ENCODE data around the gene CCL3. TPM values are rescaled to one million over a fixed set of nuclear protein-coding genes. Genes with fewer than 3 reads are reported as not detected.
A peak's percentile ranks its signal among the peaks of the same experiment; 100 is the strongest.
"Not testable (repeated sequence)": the region's sequence is repeated elsewhere in the genome, so short reads cannot be mapped to it uniquely, and the experiment has no call there.

The CCL3 gene
- total RNA-seq, 2 experiments from 2014 or later, result 4.2 to 5.1 TPM

DNA sequence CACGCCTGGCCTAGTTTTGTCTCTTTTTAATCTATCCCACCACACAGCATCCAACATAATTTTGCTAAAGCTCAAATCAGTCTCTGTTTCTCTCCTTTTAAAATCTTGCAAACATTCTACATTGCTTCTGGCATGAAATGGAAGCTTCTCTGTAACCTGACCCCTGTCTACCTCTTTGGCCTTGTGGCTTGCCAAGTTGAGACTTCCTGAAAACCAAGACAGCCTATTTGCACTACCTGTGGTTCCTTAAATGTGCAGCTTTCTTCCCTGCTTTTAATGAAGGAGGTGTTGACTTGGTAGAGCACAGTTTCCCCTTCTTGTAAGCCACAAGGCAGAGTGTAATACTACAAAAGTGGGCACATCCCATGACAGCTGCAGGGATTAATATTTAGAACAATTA, 6.0 kb upstream of the CCL3 start:
- Mint-ChIP-seq H3K27ac (no peak overlapping the region), H3K27me3 (ENCODE audit: low read depth) (peaks cover 24% of the 10 kb centered on the region)

DNA sequence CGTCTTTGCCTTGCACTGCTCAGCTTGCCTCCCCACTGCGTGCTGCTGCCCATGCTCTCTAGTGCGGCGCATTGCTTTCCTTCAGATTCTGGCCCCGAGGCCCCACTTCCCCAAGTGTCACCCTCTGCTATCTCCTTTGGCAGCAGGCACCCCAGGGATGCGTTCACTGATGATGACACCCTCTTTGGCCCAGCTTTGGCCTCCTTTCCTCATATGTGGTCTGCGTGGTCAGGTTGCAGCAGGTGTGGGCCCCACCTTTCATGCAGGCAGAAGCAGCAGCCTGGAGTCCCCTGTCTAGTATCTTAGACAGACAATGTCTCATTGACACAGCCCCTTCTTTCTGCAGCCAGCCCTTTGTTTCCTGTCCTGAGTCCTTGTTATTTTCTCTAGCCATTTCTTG, 4.8 kb upstream of the CCL3 start:
- DNase-seq, result no peak
- CTCF ChIA-PET, result no interaction called here
- H3K27ac Mint-ChIP-seq, result no peak overlapping the region
- no peak overlapping the region for H3K4me3 Mint-ChIP-seq
- no peak for ATAC-seq
- peaks cover 25% of the 10 kb centered on the region for H3K27me3 Mint-ChIP-seq (ENCODE audit: low read depth)
- no peaks in the 10 kb centered on the region for H3K9me3 Mint-ChIP-seq (ENCODE audit: insufficient read depth)
- H3K36me3 Mint-ChIP-seq (ENCODE audit: low read depth), result no peaks in the 10 kb centered on the region
- H3K4me1 Mint-ChIP-seq (ENCODE audit: low read depth), result peaks cover 37% of the 10 kb centered on the region
- POLR2A ChIA-PET, result no interaction called here

More for the DNA sequence above, 6.0 kb upstream of the CCL3 start:
- H3K36me3 Mint-ChIP-seq (ENCODE audit: low read depth), result no peaks in the 10 kb centered on the region
- CTCF ChIA-PET, result interaction anchor here (0.8 kb wide), 1 partner anchor 23 kb away, joined by 3 read pairs; no protein-coding TSS in a partner anchor
- POLR2A ChIA-PET, result interaction anchor here (0.7 kb wide), 1 partner anchor 36 kb away, joined by 3 read pairs; no protein-coding TSS in a partner anchor
- no peaks in the 10 kb centered on the region for H3K9me3 Mint-ChIP-seq (ENCODE audit: insufficient read depth)
- ATAC-seq (no peak), DNase-seq (no peak)
- H3K4me3 Mint-ChIP-seq, result no peak overlapping the region
- H3K4me1 Mint-ChIP-seq (ENCODE audit: low read depth), result peaks cover 27% of the 10 kb centered on the region

DNA sequence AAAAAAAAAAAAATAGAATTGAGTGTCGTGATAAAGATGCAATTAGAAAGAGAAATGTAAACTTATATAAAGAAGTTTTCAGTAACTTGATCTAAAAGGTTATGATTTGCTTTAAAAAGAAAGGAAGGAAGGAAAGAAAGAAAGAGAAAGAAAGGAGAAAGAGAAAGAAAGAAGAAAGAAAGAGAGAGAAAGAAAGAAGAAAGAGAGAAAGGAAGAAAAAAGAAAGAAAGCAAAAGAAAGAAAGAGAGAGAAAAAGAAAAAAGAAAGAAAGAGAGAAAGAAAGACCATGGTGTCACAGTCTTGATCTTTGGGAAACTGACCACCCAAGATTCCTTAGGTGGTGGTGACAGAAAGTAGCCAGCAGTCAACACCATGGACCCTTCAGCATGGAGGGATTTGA, 4.3 kb upstream of the CCL3 start:
- ChIA-PET CTCF (no interaction called here), POLR2A (no interaction called here)
- no peak for DNase-seq
- Mint-ChIP-seq H3K9me3 (ENCODE audit: insufficient read depth) (no peaks in the 10 kb centered on the region), H3K27me3 (ENCODE audit: low read depth) (peaks cover 21% of the 10 kb centered on the region), H3K36me3 (ENCODE audit: low read depth) (no peaks in the 10 kb centered on the region), H3K4me3 (no peak overlapping the region), H3K4me1 (ENCODE audit: low read depth) (peaks cover 42% of the 10 kb centered on the region), H3K27ac (no peak overlapping the region)
- no peak for ATAC-seq

DNA sequence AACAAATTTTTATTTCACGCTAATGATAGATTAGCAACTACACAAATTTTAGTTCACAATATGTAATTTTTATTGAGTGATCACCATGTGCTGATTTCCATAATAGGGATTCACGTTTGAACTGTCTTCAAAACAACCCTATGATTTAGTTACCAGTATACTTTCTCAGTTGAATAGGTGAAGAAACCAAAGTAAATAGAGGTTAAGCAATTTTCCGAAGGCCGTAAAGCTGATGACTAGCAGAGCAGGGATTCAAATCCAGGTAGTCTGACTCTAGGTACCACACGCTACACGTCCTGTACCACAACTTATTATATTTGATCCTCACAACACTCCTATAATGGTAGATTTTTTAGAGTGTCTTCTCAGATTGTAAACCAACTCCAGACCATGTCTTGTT, 2.8 kb upstream of the CCL3 start:
- H3K27ac Mint-ChIP-seq; ATAC-seq; POLR2A ChIA-PET; H3K9me3 Mint-ChIP-seq (ENCODE audit: insufficient read depth); H3K36me3 Mint-ChIP-seq (ENCODE audit: low read depth); DNase-seq; H3K4me3 Mint-ChIP-seq: not testable (repeated sequence)
- peaks cover 51% of the 10 kb centered on the region for H3K4me1 Mint-ChIP-seq (ENCODE audit: low read depth)
- peaks cover 23% of the 10 kb centered on the region for H3K27me3 Mint-ChIP-seq (ENCODE audit: low read depth)
- CTCF ChIA-PET, result interaction anchor here (5.9 kb wide), 1 partner anchor 20 kb away, joined by 38 read pairs; no protein-coding TSS in a partner anchor

DNA sequence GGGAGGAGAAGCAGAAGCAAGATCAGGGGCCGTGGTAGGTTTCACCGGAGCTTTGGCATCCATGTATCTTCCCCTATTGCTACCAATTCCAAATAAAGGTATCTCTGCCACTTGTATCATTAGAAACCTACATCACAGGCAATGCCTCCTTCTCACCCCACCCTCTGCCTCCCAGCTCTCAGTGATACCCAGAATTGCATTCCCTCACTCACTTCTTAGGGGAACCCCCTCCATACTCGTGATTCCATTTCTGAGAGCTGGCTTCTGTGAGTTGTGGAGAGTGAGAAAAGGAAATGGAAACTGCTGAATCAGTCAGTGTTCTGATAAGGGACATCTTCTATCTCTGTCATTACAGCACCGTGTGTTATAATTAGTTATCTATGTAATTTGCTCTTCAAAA, 2.3 kb upstream of the CCL3 start:
- ATAC-seq, result peak; percentile 31
- Mint-ChIP-seq H3K9me3 (ENCODE audit: insufficient read depth) (no peaks in the 10 kb centered on the region), H3K4me1 (ENCODE audit: low read depth) (peaks cover 51% of the 10 kb centered on the region), H3K27me3 (ENCODE audit: low read depth) (peaks cover 25% of the 10 kb centered on the region), H3K27ac (peak overlapping the region; percentile 28), H3K4me3 (no peak overlapping the region), H3K36me3 (ENCODE audit: low read depth) (no peaks in the 10 kb centered on the region)
- CTCF ChIA-PET, result interaction anchor here (5.9 kb wide), 1 partner anchor 20 kb away, joined by 38 read pairs; no protein-coding TSS in a partner anchor
- POLR2A ChIA-PET, result no interaction called here
- no peak for DNase-seq

DNA sequence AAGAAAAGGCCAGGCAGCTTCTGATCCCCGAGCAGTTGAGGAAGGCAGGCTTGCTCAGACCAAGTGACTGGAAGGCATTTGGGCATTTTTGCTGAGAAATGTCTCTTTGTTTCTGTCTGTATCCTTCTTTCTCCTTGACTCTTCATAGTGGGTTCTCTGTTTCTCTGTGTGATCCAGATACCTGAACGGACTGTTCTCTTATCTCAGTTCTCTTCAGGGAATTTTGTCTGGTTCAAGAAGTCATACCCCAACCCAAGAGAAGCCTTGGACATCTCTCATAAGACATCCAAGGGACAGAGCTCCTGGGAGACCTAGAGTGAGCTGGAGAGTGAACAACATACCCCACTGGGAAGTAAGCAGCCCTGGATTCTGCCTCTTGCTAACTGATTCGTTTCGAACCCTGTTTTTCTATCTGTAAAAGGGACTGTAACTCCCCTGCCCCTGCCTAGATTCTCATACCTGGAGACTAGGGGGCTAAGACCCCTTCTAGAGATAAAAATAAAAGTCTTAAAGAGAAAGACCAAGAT, 541 bp downstream of the CCL3 start:
- Mint-ChIP-seq H3K4me3 (no peak overlapping the region), H3K4me1 (ENCODE audit: low read depth) (peaks cover 55% of the 10 kb centered on the region), H3K36me3 (ENCODE audit: low read depth) (no peaks in the 10 kb centered on the region), H3K27ac (peak overlapping the region; percentile 82), H3K9me3 (ENCODE audit: insufficient read depth) (no peaks in the 10 kb centered on the region), H3K27me3 (ENCODE audit: low read depth) (peaks cover 27% of the 10 kb centered on the region)
- no peak for DNase-seq
- POLR2A ChIA-PET, result interaction anchor here (0.7 to 2.5 kb wide), 7 partner anchors 8 to 210 kb away, joined by 3 to 11 read pairs (median 4); no protein-coding TSS in a partner anchor
- ATAC-seq, result no peak
- CTCF ChIA-PET, result interaction anchor here (1.0 to 5.9 kb wide), 3 partner anchors 17 to 59 kb away, joined by 3 to 38 read pairs (median 3); no protein-coding TSS in a partner anchor

DNA sequence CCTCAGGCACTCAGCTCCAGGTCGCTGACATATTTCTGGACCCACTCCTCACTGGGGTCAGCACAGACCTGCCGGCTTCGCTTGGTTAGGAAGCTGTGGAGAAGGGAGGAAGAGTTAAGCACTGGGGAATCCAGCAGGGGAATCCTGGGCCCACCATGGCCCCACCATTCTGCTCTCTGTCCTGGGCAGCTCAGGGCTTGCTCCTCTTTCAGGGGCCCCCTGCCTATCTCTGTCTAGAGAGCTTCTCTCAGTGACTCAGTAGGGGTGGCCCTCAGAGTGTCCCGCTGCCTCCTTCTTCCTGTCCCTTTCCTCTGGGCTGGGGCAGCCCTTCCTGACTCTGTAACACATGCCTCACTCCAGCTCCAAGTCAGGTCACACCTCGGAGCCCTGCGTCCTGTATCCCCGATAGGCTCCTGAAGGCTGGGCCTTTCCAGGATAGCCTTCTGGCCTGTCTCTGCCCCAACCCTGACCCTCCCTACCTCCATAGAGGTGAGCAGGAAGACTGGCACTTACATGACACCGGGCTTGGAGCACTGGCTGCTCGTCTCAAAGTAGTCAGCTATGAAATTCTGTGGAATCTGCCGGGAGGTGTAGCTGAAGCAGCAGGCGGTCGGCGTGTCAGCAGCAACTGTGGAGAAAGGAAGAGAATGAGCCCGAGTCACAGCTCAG, 1.1 kb downstream of the CCL3 start:
- DNase-seq (no peak), ATAC-seq (no peak)
- ChIA-PET POLR2A (interaction anchor here (0.7 to 2.5 kb wide), 3 partner anchors 15 to 209 kb away, joined by 3 to 11 read pairs (median 11); no protein-coding TSS in a partner anchor), CTCF (interaction anchor here (1.0 to 5.9 kb wide), 2 partner anchors 16 to 60 kb away, joined by 3 to 38 read pairs; no protein-coding TSS in a partner anchor)
- Mint-ChIP-seq H3K9me3 (ENCODE audit: insufficient read depth) (no peaks in the 10 kb centered on the region), H3K36me3 (ENCODE audit: low read depth) (no peaks in the 10 kb centered on the region), H3K4me1 (ENCODE audit: low read depth) (peaks cover 57% of the 10 kb centered on the region), H3K27me3 (ENCODE audit: low read depth) (peaks cover 27% of the 10 kb centered on the region), H3K27ac (peak overlapping the region; percentile 2), H3K4me3 (no peak overlapping the region)

DNA sequence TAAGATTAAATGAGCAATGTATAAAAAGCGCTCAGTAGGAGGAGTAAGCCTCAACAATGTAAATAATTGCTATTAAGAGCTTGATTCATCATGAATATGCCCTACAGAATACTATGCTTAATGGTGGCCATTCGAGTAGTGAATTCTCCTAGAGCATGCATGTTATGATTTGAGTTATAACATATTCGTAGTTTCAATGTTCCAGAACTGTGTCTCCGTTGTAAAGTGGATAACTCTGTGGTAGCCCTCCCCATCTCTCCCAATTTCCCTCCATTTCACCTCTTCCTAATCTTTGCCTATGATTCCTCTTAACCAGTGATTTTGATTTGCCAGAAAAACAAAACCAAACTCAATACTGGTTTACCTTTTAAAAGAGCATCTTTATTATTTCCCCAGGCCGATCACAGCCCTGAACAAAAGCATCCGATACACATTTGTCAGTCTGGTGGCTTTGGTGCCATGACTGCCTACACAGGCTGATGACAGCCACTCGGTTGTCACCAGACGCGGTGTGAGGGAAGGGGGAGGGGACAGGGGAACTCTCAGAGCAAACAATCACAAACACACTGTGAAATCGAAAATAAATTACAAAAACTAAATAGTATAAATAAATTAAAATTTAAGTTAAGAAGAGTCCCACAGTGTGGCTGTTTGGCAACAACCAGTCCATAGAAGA, 1.9 kb downstream of the CCL3 start:
- not testable (repeated sequence) for H3K27ac Mint-ChIP-seq; DNase-seq; H3K36me3 Mint-ChIP-seq (ENCODE audit: low read depth); H3K4me3 Mint-ChIP-seq; ATAC-seq; H3K9me3 Mint-ChIP-seq (ENCODE audit: insufficient read depth)
- peaks cover 25% of the 10 kb centered on the region for H3K27me3 Mint-ChIP-seq (ENCODE audit: low read depth)
- CTCF ChIA-PET, result interaction anchor here (1.0 to 5.9 kb wide), 2 partner anchors 15 to 61 kb away, joined by 3 to 38 read pairs; no protein-coding TSS in a partner anchor
- POLR2A ChIA-PET, result interaction anchor here (2.2 to 2.5 kb wide), 2 partner anchors 15 to 21 kb away, joined by 11 read pairs; no protein-coding TSS in a partner anchor
- H3K4me1 Mint-ChIP-seq (ENCODE audit: low read depth), result peaks cover 63% of the 10 kb centered on the region

DNA sequence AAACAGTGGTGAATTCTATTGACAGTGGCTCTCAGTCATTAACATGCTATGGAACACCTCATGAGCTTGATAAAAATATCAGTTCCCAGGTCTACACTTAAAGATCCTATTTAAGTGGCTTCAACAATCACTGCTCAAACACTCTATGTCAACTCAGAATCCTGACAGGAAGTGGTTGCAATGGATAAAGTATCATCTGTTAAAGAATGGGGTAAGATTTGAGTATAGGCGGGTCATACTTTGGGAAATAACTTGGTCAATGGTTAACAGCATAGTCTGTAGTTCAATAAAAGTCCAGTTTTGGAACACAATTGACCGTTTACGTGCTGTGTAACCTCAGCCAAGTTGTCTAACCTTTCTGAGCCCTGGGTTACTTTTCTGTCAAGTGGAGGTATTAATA, 2.5 kb downstream of the CCL3 start:
- H3K4me3 Mint-ChIP-seq; H3K36me3 Mint-ChIP-seq (ENCODE audit: low read depth); DNase-seq; POLR2A ChIA-PET; H3K27ac Mint-ChIP-seq; ATAC-seq; H3K9me3 Mint-ChIP-seq (ENCODE audit: insufficient read depth): not testable (repeated sequence)
- Mint-ChIP-seq H3K4me1 (ENCODE audit: low read depth) (peaks cover 67% of the 10 kb centered on the region), H3K27me3 (ENCODE audit: low read depth) (peaks cover 25% of the 10 kb centered on the region)
- CTCF ChIA-PET, result interaction anchor here (1.0 to 1.1 kb wide), 2 partner anchors 10 to 13 kb away, joined by 3 to 6 read pairs; no protein-coding TSS in a partner anchor

DNA sequence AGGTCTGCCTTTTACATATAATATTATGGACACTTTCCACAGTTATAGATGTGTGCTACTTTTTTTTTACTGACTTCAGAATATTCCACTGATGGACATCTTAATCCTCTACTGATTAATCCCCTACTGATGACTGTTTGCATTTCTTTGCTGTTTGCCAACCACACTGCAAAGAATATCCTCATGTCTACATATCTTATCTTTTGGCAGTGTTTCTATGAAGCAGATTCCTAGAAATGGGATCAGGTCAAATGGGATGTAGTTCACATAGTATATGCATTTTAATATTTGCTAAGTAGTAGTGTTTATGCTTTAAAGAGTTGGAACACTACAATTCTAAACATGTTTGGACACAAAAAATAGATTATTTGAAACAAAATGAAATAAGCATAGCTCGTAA, 3.2 kb downstream of the CCL3 start:
- POLR2A ChIA-PET, result no interaction called here
- no peaks in the 10 kb centered on the region for H3K36me3 Mint-ChIP-seq (ENCODE audit: low read depth)
- peaks cover 25% of the 10 kb centered on the region for H3K27me3 Mint-ChIP-seq (ENCODE audit: low read depth)
- DNase-seq, result no peak
- no peak for ATAC-seq
- H3K4me1 Mint-ChIP-seq (ENCODE audit: low read depth), result peaks cover 68% of the 10 kb centered on the region
- H3K9me3 Mint-ChIP-seq (ENCODE audit: insufficient read depth), result peaks cover 5% of the 10 kb centered on the region
- H3K27ac Mint-ChIP-seq, result no peak overlapping the region
- H3K4me3 Mint-ChIP-seq, result no peak overlapping the region
- CTCF ChIA-PET, result interaction anchor here (1.0 to 1.1 kb wide), 2 partner anchors 10 to 13 kb away, joined by 3 to 6 read pairs; no protein-coding TSS in a partner anchor

DNA sequence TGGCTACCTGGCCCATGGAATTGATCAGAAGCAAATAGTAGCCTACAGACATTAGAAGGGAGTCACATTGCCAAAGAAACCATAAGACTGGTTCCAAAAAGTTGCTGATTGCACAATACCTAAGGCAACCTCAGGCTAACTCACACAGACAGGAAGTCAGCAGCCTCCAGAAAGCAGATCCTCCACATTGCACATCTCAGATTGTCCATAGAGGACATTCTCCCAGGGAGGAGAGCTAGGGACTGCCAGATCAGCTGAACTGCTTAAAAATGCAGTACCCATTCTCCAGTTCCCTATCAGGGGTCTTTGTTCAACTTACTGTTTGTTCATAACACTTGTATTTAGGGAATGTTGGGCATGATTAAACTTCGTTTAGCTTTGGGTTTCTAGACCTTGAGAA, 4.2 kb downstream of the CCL3 start:
- Mint-ChIP-seq H3K4me3 (no peak overlapping the region), H3K27me3 (ENCODE audit: low read depth) (peaks cover 22% of the 10 kb centered on the region), H3K4me1 (ENCODE audit: low read depth) (peaks cover 70% of the 10 kb centered on the region), H3K9me3 (ENCODE audit: insufficient read depth) (peaks cover 6% of the 10 kb centered on the region), H3K27ac (peak overlapping the region; percentile 3), H3K36me3 (ENCODE audit: low read depth) (no peaks in the 10 kb centered on the region)
- CTCF ChIA-PET, result interaction anchor here (1.2 kb wide), 1 partner anchor 13 kb away, joined by 10 read pairs; no protein-coding TSS in a partner anchor
- DNase-seq (no peak), ATAC-seq (no peak)
- POLR2A ChIA-PET, result no interaction called here

Measured in activated CD8-positive, alpha-beta T cell treated with anti-CD3 and anti-CD28 coated beads, Interleukin-2, amount 10 ng/mL, durations not matched to agents 7 days and 5 days (primary cell).